NCI-H2081 treated with DMSO at 0.1 percent for 48 hours (cell line): ENCODE data around the gene PHACTR1.
"Not testable (repeated sequence)": the region's sequence is repeated elsewhere in the genome, so short reads cannot be mapped to it uniquely, and the experiment has no call there.

Experiments
- DNase-seq: peaks from one replicate; lab custom pipeline; 2025; lab: John Stamatoyannopoulos, UW

PHACTR1 gene

DNA sequence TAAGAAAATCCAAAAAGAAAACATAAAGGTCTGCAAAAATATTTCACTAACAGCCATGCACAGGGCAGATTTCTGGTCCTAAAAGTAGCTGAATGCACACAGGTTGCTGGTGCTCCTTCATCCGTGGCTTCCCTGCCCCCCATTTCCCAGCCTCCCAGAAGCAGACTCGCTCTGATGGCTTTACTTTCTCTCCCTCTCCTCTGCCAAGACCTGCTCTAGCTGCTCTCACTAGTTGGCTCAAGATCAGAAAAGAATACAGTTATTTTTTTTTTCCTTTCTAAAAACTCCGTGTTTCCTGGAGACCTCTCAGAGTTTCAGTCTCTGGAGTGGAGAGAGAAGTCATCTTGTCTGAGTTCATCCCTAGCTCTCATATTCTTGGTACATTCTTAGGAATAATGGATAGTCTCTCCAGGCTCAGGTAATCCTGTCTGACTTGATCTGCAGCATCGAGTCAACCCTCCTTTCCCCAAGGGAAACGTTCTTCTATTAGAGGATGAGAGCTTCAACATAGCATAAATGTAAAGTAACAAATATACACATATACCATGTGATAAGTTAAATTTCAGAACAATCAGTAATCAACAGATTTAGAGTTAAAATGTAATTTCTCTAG is 397.5 kb downstream of the PHACTR1 start:
- no peak for DNase-seq

- DNase-seq, result no peak
Measured at GRCh38 chr6:13116155-13116554, 399.6 kb downstream of the PHACTR1 start.

- DNase-seq, result no peak
Measured at GRCh38 chr6:13117570-13117969, 401.0 kb downstream of the PHACTR1 start.

GRCh38 chr6:13119549-13119948 is 403.0 kb downstream of the PHACTR1 start:
- no peak for DNase-seq

- DNase-seq, result no peak
Measured at GRCh38 chr6:13120483-13121482, 404.2 kb downstream of the PHACTR1 start.

DNA sequence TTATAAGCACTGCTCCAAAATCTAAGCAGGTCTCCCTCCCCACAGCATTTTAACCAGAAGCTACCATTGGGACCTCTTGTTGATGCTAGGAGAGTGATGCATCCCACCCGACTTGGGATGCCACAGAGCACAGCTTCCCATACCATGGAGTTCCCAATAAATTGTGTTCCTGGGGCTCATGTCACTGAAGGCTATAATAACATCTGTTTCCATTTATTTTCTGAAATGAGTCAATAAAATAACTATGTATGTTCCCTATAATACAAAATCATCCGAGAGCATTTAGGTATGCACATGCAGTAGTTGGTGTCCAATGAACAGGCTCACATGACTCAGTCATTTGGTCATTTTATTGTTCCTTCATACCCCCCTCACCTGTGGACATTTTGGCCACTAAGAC is 407.6 kb downstream of the PHACTR1 start:
- no peak for DNase-seq

DNA sequence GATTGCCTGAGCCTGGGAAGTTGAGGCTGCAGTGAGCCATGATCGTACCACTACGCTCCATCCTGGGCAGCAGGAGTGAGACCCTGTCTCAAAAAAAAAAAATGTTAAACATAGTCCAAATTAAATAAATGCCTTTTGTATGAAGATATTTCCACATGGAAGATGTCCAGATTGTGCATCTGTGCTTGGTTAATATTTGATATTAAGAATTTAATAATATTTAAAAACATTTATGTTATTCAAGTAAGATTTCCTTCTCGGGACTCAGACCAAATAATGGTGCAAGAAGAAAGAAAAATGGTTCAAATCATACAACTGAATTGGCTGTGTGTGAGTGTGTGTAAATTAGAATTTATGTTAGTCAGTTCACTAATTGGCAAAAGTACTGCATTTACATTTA is 409.3 kb downstream of the PHACTR1 start:
- no peak for DNase-seq

- no peak for DNase-seq
Measured at GRCh38 chr6:13131935-13132661, 415.5 kb downstream of the PHACTR1 start.

- not testable (repeated sequence) for DNase-seq
Measured at GRCh38 chr6:13133894-13134293, 417.3 kb downstream of the PHACTR1 start.

- DNase-seq, result no peak
Measured at GRCh38 chr6:13135152-13135551, 418.6 kb downstream of the PHACTR1 start.

GRCh38 chr6:13139119-13139518 is 422.6 kb downstream of the PHACTR1 start:
- no peak for DNase-seq

DNA sequence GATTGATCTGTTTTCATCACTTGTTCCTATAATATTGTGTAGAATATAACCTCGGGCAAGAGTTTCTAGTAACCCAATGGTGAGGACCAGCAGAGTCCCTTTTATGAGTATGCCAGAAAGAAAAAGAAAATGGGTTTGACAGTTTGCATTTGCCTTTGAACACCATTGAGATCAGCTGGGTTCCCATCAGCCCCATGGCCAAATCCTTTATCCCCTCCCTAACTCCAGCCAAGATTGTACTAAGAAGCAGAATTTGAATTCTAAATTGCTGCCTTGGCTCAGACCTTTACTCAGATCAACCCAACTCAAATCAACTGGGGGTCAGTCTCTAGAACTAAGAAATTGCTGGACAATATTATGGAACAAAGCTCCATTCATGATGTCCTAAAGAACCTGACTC is 424.4 kb downstream of the PHACTR1 start:
- DNase-seq, result no peak

GRCh38 chr6:13141387-13141786 is 424.8 kb downstream of the PHACTR1 start:
- DNase-seq, result no peak

- DNase-seq, result no peak
Measured at GRCh38 chr6:13142611-13143010, 426.0 kb downstream of the PHACTR1 start.

DNA sequence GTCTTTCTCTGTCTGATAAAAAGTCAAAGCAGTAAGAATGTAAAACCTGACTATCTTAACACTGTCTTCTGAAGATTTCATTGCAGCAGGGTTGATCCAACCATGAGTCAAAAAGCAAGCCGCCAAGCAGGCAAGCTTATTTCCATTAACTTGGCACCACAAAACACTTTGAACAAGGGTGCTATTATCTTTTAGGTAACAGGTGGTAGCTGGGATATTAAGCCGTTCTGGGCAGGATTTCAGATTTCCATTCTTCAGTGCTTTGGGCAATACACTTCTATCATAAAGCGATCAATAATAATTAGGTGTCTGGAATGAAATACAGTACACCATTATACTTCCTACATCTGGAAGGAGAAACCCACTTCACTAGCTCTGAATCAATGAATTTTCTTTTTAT is 429.9 kb downstream of the PHACTR1 start:
- DNase-seq, result no peak

GRCh38 chr6:13147376-13147775 is 430.8 kb downstream of the PHACTR1 start:
- DNase-seq, result no peak

GRCh38 chr6:13147782-13148181 is 431.2 kb downstream of the PHACTR1 start:
- no peak for DNase-seq

DNA sequence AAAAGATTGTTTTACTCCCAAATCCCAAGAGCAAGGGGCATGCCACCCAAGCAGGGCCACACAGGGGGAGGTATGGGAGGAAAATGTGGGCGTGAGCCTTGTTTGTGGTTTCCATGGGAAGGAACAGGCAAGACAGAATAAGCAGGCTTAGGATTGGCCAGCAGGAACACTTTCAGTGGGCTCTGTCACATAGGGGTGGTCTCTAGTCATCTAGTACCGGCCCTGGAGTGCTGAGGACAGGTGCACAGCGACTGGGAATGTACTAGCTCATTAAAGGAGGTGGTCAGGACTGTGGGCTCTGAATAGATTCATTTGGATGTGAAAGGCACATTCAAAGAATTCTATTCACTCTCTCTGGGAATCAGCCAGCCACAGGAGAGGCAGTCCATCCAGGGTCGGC is 436.2 kb downstream of the PHACTR1 start:
- no peak for DNase-seq

DNA sequence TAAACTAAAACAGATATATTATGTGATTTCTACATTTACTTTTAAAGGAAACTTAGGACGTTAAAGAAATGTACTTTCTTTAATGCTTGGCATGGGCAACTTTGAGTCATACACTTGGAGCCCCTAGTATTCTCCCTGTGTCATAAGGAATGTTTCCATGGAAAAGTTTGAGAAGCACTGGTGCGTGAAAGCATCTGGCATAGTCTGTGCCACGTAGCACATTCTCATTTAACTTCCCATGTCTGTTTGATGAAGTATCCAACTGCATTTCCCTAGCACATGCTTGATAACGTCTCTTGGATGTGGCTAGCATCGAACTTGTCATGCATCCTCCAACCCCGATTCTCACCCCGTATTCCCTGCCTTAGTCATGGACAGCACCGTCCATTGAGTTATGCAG is 439.8 kb downstream of the PHACTR1 start:
- DNase-seq, result no peak

DNA sequence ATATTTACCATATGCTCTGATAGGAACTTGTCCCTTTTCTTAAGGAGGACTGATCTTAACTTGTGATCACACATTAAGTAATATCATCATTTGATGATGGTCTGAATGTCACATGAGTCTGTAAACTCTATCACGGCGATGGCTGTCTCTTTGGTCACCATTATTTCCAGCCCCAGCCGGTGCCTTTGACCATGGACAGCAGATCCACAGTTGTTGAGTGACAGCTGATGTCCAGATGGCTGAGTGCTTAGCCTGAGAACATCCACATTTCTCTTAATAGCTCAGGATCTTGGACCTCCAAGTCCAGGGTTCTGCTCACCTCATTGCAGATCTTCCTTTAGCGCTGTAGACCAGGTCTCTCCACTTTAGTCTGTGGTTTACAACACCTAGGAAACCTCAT is 440.7 kb downstream of the PHACTR1 start:
- no peak for DNase-seq

DNA sequence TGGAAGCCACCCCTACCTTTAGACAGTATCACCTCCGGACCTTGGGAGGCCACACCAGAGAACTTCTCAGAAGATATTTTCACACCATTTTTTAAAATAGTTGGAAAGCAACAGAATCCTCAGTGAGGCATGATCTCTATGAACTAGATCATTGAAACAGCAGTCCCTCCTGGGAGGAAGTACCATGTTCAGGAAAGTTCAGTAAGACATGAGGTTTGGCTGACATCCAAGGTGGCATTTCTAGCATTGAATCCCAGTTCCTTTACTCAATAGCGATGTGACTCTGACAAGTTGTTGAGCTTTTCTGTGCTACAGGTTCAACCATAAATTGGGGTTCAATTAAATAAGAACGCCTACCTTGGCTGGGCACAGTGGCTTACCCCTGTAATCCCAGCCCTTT is 442.7 kb downstream of the PHACTR1 start:
- no peak for DNase-seq

DNA sequence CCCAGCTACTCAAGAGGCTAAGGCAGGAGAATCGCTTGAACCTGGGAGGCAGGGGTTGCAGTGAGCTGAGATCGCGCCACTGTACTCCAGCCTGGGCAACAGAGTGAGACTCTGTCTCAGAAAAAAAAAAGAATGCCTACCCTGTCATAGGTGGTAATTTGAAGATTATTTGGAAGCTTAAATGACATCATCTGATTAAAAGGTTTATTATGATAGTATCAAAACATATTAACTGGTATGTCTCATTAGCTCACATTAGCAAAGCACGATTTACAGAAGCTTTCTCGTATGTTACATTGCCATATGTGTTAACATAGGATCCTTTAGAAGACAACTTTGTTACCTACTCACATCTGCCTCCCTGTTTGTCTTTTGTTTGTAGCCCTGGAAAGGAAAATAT is 443.3 kb downstream of the PHACTR1 start:
- DNase-seq, result not testable (repeated sequence)
